Stimulated activated naive CD8-positive, alpha-beta T cell treated with anti-CD3 and anti-CD28 coated beads, Interleukin-15, amount 100 ng/mL, for 72 hours (primary cell): ENCODE results near the gene HOXB2.

Experiments
- ATAC-seq: fragments of 150-1000 bp; cut with Tn5 transposase; 2 replicates; pipeline ENCODE4 v1.10.0; 2021; ENCODE audit warnings: mild to moderate bottlenecking, moderate library complexity
- DNase-seq, 2 donors: peaks; one replicate each; pipeline ENCODE4 v3.0.0; 2021 to 2022
- H3K27ac Mint-ChIP-seq, 2 donors: one replicate each; pipeline ENCODE4 v1.8.0; 2022; ENCODE audit warnings: mild to moderate bottlenecking in 2 of 2, mixed read lengths in 2 of 2, moderate library complexity in 2 of 2
- H3K27me3 Mint-ChIP-seq: one replicate; pipeline ENCODE4 v1.8.0; 2022; ENCODE audit warnings: mixed read lengths
- H3K4me1 Mint-ChIP-seq: one replicate; pipeline ENCODE4 v1.8.0; 2022; ENCODE audit warnings: mild to moderate bottlenecking, mixed read lengths
- H3K4me3 Mint-ChIP-seq, 2 donors: one replicate each; pipeline ENCODE4 v1.8.0; 2022; ENCODE audit warnings: mild to moderate bottlenecking in 2 of 2, mixed read lengths in 2 of 2, moderate library complexity in 1 of 2
- H3K9me3 Mint-ChIP-seq, 2 donors: one replicate each; pipeline ENCODE4 v1.8.0; 2022; ENCODE audit warnings: mixed read lengths in 2 of 2

The HOXB2 gene

GRCh38 chr17:48553190-48553547, 8.3 kb upstream of the HOXB2 start:
- Mint-ChIP-seq H3K27me3 (peaks cover 42% of the 10 kb centered on the region), H3K27ac (no peak overlapping the region), H3K9me3 (no peaks in the 10 kb centered on the region), H3K4me1 (peaks cover 19% of the 10 kb centered on the region), H3K4me3 (no peak overlapping the region)
- no peak for ATAC-seq
- no peak for DNase-seq

- ATAC-seq (no peak), DNase-seq (no peak)
- H3K4me3 Mint-ChIP-seq, result no peak overlapping the region
- H3K9me3 Mint-ChIP-seq, result no peaks in the 10 kb centered on the region
- peaks cover 36% of the 10 kb centered on the region for H3K27me3 Mint-ChIP-seq
- H3K4me1 Mint-ChIP-seq, result peaks cover 19% of the 10 kb centered on the region
- H3K27ac Mint-ChIP-seq, result no peak overlapping the region
These were observed 7.7 kb upstream of the HOXB2 start for GRCh38 chr17:48552466-48553189.

GRCh38 chr17:48551596-48552465, 6.9 kb upstream of the HOXB2 start:
- Mint-ChIP-seq H3K4me3 (no peak overlapping the region), H3K27me3 (peaks cover 32% of the 10 kb centered on the region), H3K9me3 (no peaks in the 10 kb centered on the region), H3K4me1 (peaks cover 21% of the 10 kb centered on the region), H3K27ac (no peak overlapping the region)
- DNase-seq, result no peak
- no peak for ATAC-seq

DNA sequence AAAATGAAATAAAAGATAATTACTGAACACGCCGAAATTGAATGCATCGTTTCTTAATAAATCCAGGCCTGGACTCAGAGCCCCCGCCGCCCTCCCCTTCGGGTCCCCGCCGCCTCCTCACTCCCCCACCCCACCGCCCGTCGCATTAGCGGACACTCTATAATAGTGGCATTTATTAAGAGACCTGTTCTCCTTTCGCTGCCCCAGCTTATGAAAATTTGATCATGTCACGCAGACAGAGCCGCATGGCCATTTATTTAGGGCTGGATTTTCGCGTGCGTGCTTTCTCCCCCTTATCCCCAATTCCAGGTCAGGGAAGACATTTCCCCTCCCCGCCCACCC, 6.3 kb upstream of the HOXB2 start:
- peaks cover 32% of the 10 kb centered on the region for H3K27me3 Mint-ChIP-seq

GRCh38 chr17:48550502-48551213, 5.7 kb upstream of the HOXB2 start:
- peaks cover 24% of the 10 kb centered on the region for H3K4me1 Mint-ChIP-seq
- DNase-seq (no peak), ATAC-seq (peak; percentile 32)
- no peak overlapping the region for H3K4me3 Mint-ChIP-seq
- H3K27me3 Mint-ChIP-seq, result peaks cover 32% of the 10 kb centered on the region
- no peaks in the 10 kb centered on the region for H3K9me3 Mint-ChIP-seq
- peak overlapping the region in 1 of 2 donors; percentile 93 for H3K27ac Mint-ChIP-seq

More for the DNA sequence above, 6.3 kb upstream of the HOXB2 start:
- ATAC-seq (no peak), DNase-seq (no peak)
- Mint-ChIP-seq H3K27ac (no peak overlapping the region), H3K4me3 (no peak overlapping the region), H3K4me1 (peaks cover 27% of the 10 kb centered on the region), H3K9me3 (no peaks in the 10 kb centered on the region)

DNA sequence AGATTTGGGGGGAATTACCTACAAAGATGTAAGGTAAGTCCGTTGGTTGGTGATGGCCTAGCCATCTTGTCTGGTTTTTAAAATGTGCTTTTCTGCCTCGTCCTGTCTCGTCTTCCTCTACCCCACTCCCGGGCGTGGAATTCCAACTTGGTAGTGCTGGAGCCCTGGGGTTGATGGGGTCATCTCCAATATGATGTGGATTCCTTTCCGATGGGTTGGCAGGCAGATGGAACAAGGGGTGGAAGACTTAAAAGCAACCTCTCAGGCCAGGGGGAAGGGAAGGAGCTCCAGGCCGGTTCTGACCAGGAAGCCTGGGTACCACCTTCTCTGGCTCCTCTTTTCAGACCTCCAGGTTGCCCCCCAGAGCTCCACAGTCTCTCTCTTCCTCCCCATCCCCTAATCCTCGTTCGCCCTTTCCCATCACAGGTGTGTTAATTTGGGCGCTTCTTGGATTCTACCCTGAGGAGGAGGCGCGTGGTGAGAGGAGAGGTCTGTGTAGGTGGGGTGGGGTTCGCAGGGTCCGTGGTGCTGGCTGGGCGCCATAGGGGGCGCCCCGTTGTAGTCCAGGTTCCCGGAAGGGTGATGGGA, 5.1 kb upstream of the HOXB2 start:
- no peak for DNase-seq
- Mint-ChIP-seq H3K9me3 (no peaks in the 10 kb centered on the region), H3K4me1 (peaks cover 24% of the 10 kb centered on the region), H3K27me3 (peaks cover 32% of the 10 kb centered on the region), H3K4me3 (no peak overlapping the region), H3K27ac (no peak overlapping the region)
- ATAC-seq, result no peak

DNA sequence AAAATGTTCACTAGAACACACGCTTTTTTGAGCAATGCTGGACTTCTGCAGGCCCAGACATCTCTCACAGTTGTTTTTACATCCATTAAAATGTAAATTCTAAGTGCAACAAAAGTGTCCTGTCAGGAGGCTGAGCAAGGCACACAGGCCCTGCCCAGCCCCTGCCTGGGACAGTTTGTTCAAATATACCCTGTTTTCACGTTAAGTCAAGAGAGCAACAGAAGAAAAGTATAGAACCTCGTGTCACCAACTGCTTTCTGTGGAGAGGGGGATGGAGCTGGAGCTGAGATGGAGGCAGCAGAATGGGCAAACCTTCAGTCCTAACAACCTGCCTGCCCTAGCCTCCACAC, 4.3 kb upstream of the HOXB2 start:
- no peak for DNase-seq
- Mint-ChIP-seq H3K27me3 (peaks cover 32% of the 10 kb centered on the region), H3K27ac (no peak overlapping the region)

DNA sequence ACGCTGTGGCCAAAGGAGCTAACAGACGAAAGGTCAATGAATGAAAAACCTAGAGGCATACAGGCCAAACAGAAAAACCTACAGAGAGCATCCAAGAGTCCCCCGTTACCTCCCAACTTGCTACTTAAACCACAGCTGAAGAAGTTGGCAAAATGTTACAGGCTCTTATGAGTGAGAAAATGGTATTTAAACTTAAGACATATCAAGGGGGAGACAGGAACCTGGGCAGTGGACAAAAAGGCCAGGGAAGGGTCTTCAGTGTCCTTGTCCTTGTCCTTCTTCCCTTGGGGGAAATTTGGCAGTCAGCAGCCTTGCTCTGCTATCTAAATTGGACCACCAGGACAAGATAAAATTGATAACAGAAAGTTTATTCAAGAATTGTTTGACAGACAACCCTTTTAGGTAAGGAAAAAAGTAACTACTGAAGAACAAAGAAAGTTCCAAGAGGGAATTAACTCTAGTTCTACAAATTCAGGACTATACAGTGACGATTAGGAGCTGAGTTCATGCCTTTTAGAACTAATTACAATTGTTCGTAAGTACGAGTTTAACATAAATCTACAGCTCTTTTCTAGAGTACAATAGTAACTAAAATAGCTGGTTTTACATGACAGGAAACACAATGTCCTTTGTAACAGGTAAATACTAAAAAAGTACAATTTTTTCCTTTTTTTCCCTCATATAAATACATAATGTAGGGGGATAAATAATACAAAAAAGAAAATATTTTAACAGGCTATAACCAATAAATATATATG, 3.8 kb upstream of the HOXB2 start:
- Mint-ChIP-seq H3K9me3 (no peaks in the 10 kb centered on the region), H3K4me1 (peaks cover 28% of the 10 kb centered on the region), H3K4me3 (peak overlapping the region in 1 of 2 donors; percentile 59), H3K27ac (no peak overlapping the region), H3K27me3 (peaks cover 32% of the 10 kb centered on the region)
- DNase-seq (no peak), ATAC-seq (no peak)

More for the DNA sequence above, 4.3 kb upstream of the HOXB2 start:
- H3K9me3 Mint-ChIP-seq, result no peaks in the 10 kb centered on the region
- H3K4me3 Mint-ChIP-seq, result no peak overlapping the region
- ATAC-seq, result no peak
- peaks cover 23% of the 10 kb centered on the region for H3K4me1 Mint-ChIP-seq

- Mint-ChIP-seq H3K9me3 (no peaks in the 10 kb centered on the region), H3K27ac (peak overlapping the region; percentile 21 to 27), H3K27me3 (peaks cover 39% of the 10 kb centered on the region), H3K4me1 (peaks cover 33% of the 10 kb centered on the region), H3K4me3 (peak overlapping the region; percentile 33 to 59)
- ATAC-seq, result no peak
- DNase-seq, result no peak
These were observed 3.1 kb upstream of the HOXB2 start for GRCh38 chr17:48547808-48548522.

- DNase-seq (no peak), ATAC-seq (no peak)
- no peaks in the 10 kb centered on the region for H3K9me3 Mint-ChIP-seq
- peaks cover 41% of the 10 kb centered on the region for H3K4me1 Mint-ChIP-seq
- peak overlapping the region in 1 of 2 donors; percentile 21 for H3K27ac Mint-ChIP-seq
- H3K27me3 Mint-ChIP-seq, result peaks cover 47% of the 10 kb centered on the region
- peak overlapping the region; percentile 59 to 66 for H3K4me3 Mint-ChIP-seq
These were observed 2.3 kb upstream of the HOXB2 start for GRCh38 chr17:48546924-48547807.

GRCh38 chr17:48546137-48546923, 1.4 kb upstream of the HOXB2 start:
- H3K27ac Mint-ChIP-seq, result no peak overlapping the region
- H3K9me3 Mint-ChIP-seq, result no peaks in the 10 kb centered on the region
- no peak for DNase-seq
- peaks cover 50% of the 10 kb centered on the region for H3K4me1 Mint-ChIP-seq
- peak overlapping the region; percentile 39 to 66 for H3K4me3 Mint-ChIP-seq
- H3K27me3 Mint-ChIP-seq, result peaks cover 55% of the 10 kb centered on the region
- ATAC-seq, result no peak

DNA sequence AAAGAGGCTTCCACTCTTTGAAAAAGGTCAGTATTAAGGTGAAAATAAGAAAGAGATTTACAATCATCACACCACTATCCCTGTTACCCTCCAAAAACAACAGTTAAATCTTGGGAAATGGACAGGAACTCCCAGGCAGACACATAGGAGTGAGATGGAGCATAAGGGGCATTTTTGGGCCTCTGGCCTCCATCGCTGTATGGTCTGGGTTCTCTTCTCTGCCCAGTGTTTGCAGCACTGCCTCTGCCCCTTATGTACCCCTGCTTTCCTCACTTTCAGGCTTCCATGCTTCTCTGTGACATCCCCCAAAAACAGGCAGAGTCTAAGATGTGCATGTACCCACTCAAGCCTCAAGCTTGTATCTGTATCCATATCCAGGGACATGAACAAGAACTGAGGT, 630 bp upstream of the HOXB2 start:
- Mint-ChIP-seq H3K4me1 (peaks cover 55% of the 10 kb centered on the region), H3K4me3 (peak overlapping the region; percentile 95), H3K27ac (peak overlapping the region in 1 of 2 donors; percentile 71), H3K27me3 (peaks cover 60% of the 10 kb centered on the region), H3K9me3 (no peaks in the 10 kb centered on the region)
- no peak for ATAC-seq
- DNase-seq, result no peak

DNA sequence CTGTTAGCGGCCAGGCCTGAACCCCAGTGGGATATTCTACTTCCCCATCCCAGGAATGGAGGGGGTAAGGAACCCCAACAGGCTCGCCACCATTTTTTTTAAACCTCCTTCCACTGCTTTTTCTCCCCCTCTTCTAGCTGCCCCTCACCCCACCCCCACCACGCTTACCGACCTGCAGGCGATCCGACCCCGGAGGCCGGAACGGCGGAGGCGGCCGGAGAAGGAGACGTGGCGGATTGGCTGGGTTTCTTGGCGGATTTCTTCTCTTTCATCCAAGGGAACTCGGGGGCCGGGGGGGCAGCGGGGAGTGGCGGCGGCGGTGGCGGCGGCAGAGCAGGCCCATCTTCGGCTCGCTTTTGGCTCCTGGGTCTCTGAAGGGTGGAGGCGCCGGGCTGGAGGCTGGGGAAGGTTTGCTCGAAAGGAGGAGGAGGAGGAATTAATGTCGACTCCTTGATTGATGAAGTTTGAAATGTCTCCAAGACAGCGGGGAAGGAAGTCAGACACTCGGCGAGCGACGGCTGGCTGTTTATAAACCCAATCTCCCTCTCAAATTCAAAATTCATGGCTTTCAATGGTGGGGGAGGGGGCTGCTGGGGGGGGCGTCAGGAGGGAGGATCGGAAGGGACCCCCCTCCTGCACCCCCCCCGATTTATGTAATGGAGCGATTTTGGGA, 424 bp downstream of the HOXB2 start:
- peaks cover 61% of the 10 kb centered on the region for H3K4me1 Mint-ChIP-seq
- H3K27ac Mint-ChIP-seq, result peak overlapping the region; percentile 92 to 96
- ATAC-seq, result peak; percentile 11
- no peaks in the 10 kb centered on the region for H3K9me3 Mint-ChIP-seq
- H3K27me3 Mint-ChIP-seq, result peaks cover 60% of the 10 kb centered on the region
- DNase-seq, result peak; percentile 20 to 45
- peak overlapping the region; percentile 95 for H3K4me3 Mint-ChIP-seq
